KMS-11 (cell line): ENCODE results near the gene ERICH3.

Experiments
- H2AFZ ChIP-seq: fragments of 200-600 bp; sonication (generic); 2 replicates; pipeline ENCODE4 v1.6.1; 2016; ENCODE audit warnings: antibody characterized with exemption, mixed run types, low read depth
- H3K27ac ChIP-seq: fragments of 200-600 bp; sonication (generic); 2 replicates; pipeline ENCODE4 v1.6.1; 2016; ENCODE audit warnings: mild to moderate bottlenecking, mixed run types
- H3K27me3 ChIP-seq: fragments of 200-600 bp; sonication (generic); 2 replicates; pipeline ENCODE4 v1.6.1; 2017; ENCODE audit warnings: mild to moderate bottlenecking, low read depth, mixed run types, moderate library complexity; ENCODE audit not compliant: insufficient read depth
- H3K36me3 ChIP-seq: fragments of 200-600 bp; sonication (generic); 2 replicates; pipeline ENCODE4 v1.6.1; 2017; ENCODE audit warnings: mild to moderate bottlenecking, mixed run types; ENCODE audit not compliant: insufficient read depth
- H3K4me1 ChIP-seq: fragments of 200-600 bp; sonication (generic); 2 replicates; pipeline ENCODE4 v1.6.1; 2016; ENCODE audit warnings: mild to moderate bottlenecking, low read depth, mixed run types; ENCODE audit not compliant: poor library complexity, severe bottlenecking
- H3K4me2 ChIP-seq: fragments of 200-600 bp; sonication (generic); 2 replicates; pipeline ENCODE4 v1.7.0; 2016; ENCODE audit warnings: mild to moderate bottlenecking, mixed run types
- H3K4me3 ChIP-seq: fragments of 200-600 bp; sonication (generic); IDR thresholded peaks from 2 replicates; pipeline ENCODE4 v1.6.1; 2017; ENCODE audit warnings: low read depth, low read length, mixed read lengths; ENCODE audit not compliant: insufficient read depth
- H3K79me2 ChIP-seq: fragments of 200-600 bp; sonication (generic); 2 replicates; pipeline ENCODE4 v1.6.1; 2016; ENCODE audit warnings: low read depth, mixed run types; ENCODE audit not compliant: insufficient read depth
- H3K9ac ChIP-seq: fragments of 200-600 bp; sonication (generic); 2 replicates; pipeline ENCODE4 v1.6.1; 2016; ENCODE audit warnings: mild to moderate bottlenecking, mixed run types
- H4K20me1 ChIP-seq: fragments of 200-600 bp; sonication (generic); 2 replicates; pipeline ENCODE4 v1.6.1; 2016; ENCODE audit warnings: mild to moderate bottlenecking, mixed run types; ENCODE audit not compliant: insufficient read depth
- TF ChIP-seq, protein P1 (sequence below): fragments of 200-600 bp; sonication (generic); conservative IDR thresholded peaks from 2 replicates; pipeline ENCODE4 v1.6.1; 2017; ENCODE audit warnings: low read depth, mild to moderate bottlenecking, antibody characterized with exemption, low read length, moderate library complexity, mixed read lengths

ERICH3 gene

DNA sequence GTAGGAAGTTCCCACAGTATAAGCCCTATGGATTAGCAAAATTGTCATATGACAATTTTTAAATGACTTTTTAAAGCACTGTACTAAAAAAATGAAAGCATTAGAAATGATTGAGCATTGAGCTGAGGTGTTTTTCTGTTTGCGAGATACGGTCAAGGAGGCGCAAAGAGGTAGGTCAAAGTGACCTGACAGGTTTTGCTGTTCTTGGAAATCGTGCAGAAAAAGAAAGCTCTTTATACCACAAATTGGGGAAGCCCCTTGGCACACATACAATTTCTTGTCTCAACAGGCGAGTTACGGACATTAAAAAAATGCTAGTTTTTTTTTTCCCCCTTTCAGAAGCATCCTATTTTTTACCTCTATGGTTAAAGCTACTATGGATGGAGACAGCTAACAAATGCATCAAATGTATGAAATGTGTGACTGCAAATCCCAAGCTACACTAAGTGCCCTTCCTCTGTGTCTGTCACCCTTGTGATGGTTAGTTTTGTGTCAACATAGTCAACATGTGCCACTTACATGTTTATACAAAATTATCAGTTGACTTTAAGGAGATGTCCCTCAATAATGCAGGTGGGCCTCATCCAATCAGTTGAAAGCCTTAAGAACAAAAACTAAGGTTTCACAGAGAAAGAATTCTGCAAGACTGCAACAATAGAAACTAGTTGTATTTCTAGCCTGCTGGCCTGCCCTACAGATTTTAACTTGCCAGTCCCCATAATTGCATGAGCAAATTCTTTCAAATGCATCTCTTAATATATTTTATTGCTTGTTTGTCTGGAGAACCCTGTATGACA lies 30.0 kb upstream of the ERICH3 start:
- no peak overlapping the region for H3K4me3 ChIP-seq
- H3K4me2 ChIP-seq = no peak overlapping the region
- H3K4me1 ChIP-seq = peaks cover 10% of the 10 kb centered on the region
- no peaks in the 10 kb centered on the region for H3K27me3 ChIP-seq
- H3K27ac ChIP-seq = no peak overlapping the region
- no peak overlapping the region for H2AFZ ChIP-seq
- H3K36me3 ChIP-seq = no peaks in the 10 kb centered on the region
- no peaks in the 10 kb centered on the region for H4K20me1 ChIP-seq
- no peaks in the 10 kb centered on the region for H3K79me2 ChIP-seq
- H3K9ac ChIP-seq = no peak overlapping the region
- TF ChIP-seq, protein P1, sequence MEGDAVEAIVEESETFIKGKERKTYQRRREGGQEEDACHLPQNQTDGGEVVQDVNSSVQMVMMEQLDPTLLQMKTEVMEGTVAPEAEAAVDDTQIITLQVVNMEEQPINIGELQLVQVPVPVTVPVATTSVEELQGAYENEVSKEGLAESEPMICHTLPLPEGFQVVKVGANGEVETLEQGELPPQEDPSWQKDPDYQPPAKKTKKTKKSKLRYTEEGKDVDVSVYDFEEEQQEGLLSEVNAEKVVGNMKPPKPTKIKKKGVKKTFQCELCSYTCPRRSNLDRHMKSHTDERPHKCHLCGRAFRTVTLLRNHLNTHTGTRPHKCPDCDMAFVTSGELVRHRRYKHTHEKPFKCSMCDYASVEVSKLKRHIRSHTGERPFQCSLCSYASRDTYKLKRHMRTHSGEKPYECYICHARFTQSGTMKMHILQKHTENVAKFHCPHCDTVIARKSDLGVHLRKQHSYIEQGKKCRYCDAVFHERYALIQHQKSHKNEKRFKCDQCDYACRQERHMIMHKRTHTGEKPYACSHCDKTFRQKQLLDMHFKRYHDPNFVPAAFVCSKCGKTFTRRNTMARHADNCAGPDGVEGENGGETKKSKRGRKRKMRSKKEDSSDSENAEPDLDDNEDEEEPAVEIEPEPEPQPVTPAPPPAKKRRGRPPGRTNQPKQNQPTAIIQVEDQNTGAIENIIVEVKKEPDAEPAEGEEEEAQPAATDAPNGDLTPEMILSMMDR = no peak

GRCh38 chr1:74699331-74699730 lies 25.7 kb upstream of the ERICH3 start:
- Histone ChIP-seq H3K27me3 (no peaks in the 10 kb centered on the region), H3K4me2 (no peak overlapping the region), H3K27ac (no peak overlapping the region), H3K4me3 (no peak overlapping the region), H3K9ac (no peak overlapping the region), H4K20me1 (no peaks in the 10 kb centered on the region), H2AFZ (no peak overlapping the region), H3K4me1 (peaks cover 10% of the 10 kb centered on the region), H3K79me2 (no peaks in the 10 kb centered on the region), H3K36me3 (no peaks in the 10 kb centered on the region)
- TF ChIP-seq, protein P1 = no peak

DNA sequence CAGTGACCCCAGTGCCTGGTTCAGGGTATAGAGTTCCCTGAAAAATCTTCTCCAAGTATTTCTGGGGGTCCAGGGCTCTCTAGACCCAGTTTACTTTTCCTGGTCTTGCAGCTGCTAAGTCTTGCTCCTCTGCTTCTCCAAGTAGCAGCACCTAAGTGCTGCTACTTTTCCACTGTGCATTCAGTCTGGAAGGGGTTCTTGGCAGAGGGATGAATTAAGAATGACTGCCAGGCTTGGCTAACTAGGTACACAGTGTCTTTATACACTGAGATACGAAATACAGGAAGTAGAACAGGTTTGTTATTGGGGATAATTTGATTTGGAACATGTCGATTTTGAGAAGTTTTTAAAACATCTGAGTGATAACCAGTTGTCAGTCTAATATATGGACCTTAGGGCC lies 24.2 kb upstream of the ERICH3 start:
- no peaks in the 10 kb centered on the region for H3K27me3 ChIP-seq
- H4K20me1 ChIP-seq = no peaks in the 10 kb centered on the region
- H3K27ac ChIP-seq = no peak overlapping the region
- no peak overlapping the region for H3K9ac ChIP-seq
- H3K36me3 ChIP-seq = no peaks in the 10 kb centered on the region
- no peaks in the 10 kb centered on the region for H3K79me2 ChIP-seq
- H3K4me2 ChIP-seq = no peak overlapping the region
- TF ChIP-seq, protein P1 = no peak
- H3K4me1 ChIP-seq = peaks cover 6% of the 10 kb centered on the region
- no peak overlapping the region for H3K4me3 ChIP-seq
- no peak overlapping the region for H2AFZ ChIP-seq

DNA sequence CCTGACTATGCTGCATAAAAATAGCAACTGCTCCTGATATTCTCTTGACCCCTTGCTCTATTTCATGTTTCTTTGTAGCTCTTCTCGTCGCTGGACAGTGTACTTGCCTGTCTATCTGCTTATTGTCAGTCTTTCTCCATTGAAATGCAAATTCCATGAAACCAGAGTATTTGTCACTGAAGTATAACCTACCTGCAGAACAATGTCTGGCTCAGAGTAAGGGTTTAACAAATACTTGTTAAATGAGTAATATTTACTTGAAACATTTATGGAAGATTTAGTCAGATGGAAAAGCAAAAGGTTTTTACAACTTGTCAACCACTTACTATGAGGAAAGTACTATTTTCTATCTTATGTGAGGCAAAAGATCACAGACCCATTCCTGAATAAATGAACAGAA lies 19.9 kb upstream of the ERICH3 start:
- Histone ChIP-seq H3K27ac (no peak overlapping the region), H3K79me2 (no peaks in the 10 kb centered on the region), H4K20me1 (no peaks in the 10 kb centered on the region), H2AFZ (no peak overlapping the region), H3K4me1 (peaks cover 12% of the 10 kb centered on the region), H3K9ac (no peak overlapping the region), H3K4me2 (no peak overlapping the region), H3K27me3 (no peaks in the 10 kb centered on the region), H3K36me3 (no peaks in the 10 kb centered on the region), H3K4me3 (no peak overlapping the region)
- TF ChIP-seq, protein P1 = no peak
